NCI-H345 (cell line): Measurements from ENCODE around the gene ZNF275.
"Not testable (repeated sequence)": the region's sequence is repeated elsewhere in the genome, so short reads cannot be mapped to it uniquely, and the experiment has no call there.

Experiments
- DNase-seq: peaks from one replicate; lab custom pipeline; 2025; lab: John Stamatoyannopoulos, UW

ZNF275 gene

DNA sequence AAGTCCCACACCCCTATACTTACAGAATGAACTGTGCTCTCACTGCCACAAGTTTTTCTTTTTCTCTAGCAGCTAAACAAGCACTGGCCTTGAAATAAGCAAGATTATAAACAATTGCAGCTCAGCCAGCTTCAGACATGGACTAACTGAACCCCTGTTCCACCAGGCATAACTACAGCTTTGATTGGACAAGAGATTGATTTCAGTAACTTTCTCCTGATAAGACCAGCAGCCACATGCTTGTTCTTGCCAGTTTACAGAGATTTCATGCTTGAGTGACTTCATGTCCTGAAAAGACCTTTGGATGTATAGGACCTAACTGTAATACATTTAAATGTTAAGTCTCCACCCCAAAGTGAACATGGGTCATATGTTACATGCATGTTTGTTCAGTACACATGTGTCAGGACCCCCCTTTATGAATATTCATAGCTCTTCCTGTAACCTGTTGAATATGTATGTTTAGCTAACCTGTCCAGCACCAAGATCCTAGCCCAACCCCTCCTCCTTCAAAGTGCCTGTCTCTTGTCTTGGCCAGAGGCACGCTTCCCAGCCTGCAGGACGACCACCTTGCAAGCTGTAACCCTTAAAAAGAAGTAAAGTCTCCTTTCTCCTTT, 27.9 kb downstream of the ZNF275 start:
- DNase-seq: no peak

DNA sequence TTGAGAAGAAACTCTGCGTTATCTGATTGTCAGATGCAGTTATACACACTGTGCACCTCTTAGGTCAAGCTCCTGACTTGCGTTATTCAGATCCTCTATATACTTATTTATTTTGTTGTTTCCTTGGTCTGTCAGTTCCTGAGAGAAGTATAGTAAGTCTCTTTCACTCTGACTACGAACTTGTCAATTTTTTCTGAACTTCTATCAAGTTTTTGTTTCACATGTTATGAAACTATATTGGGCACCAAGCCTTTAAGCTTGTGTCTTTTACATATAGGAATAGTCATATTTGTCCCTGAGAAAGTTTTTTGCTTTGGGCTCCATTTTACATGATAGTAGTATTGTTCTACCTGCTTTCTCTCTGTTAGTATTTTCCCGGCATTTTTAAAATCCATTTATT, 31.7 kb downstream of the ZNF275 start:
- DNase-seq: no peak

DNA sequence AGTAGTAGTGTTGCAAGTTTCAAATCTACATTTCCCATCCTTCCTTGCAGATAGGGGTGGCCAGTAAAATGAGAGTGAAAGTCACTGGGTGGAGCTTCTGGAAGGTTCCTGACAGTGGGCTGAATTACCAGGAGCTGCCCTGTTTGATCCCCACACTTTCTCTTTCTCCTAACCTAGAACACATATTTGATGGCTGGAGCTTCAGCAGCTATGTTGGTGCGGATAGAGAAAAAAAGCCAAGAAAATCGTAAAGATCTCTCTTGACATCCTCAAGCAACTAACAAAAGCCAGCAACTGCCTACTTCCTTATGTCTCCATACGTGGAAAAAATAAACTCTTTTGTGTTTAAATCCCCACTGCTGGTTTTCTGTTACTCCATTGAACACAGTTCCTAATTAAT, 32.2 kb downstream of the ZNF275 start:
- DNase-seq: no peak

DNA sequence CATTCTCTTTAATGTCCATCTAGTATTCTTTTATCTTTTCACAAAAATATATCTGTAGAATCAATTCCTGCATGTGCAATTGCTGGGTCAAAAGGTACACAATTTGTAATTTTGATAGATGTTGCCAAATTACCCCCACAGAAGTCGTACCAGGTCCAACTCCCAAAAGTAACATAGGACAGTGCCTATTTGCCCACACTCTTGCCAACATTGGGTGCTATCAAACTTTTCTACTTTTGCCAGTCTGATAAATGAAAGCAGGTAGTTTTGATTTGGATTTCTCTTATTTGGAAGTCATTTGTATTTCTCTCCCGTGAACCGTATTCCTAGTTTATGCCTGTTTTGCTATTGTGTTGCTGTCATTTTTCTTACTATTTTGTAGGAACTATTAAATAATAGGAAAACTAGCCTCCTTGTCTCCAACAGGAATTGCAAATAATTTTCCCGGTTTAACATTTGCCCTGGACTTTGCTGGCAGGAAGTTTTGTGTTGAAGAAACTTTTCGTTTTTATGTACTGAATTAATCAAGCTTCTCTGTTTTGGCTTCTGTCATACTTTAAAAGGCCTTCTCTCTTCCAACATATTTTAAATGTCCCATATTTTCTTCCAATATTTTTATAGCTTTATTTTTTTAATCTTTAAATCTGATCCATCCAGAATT, 33.1 kb downstream of the ZNF275 start:
- DNase-seq: no peak

DNA sequence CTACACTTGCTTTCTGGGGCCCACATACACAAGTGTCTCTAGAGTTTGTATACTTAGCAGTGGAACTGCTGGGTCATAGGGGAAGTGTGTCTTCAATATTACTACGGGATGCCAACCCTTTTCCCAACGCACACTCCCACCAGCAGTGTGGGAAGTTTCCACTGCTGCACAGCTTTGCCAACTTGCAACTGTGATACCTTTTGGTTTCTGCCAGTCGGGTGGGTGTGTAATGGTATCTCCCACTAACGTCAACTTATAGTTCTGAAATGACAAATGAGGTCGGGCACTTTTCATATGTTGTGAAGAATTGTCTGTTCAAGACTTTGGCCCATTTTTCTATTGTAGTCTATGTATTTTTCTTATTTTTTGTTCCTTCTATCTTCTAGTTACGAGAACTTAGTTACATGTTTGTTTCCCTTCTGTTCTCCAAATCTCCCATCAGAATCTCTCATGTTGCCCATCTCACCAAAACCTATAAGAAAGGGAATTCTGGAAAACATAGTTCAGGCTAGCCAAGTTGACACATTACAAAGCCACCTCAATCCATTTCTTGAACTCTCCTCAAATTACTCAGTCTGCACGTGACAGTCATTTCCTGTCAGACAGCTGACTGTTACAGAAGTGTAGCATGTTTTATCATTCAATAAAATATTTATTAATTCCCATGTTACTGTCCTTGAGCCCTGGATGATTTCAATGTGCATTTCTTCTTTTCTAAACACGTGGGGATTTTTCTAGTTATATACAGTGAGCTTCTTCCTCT, 36.5 kb downstream of the ZNF275 start:
- no peak for DNase-seq

DNA sequence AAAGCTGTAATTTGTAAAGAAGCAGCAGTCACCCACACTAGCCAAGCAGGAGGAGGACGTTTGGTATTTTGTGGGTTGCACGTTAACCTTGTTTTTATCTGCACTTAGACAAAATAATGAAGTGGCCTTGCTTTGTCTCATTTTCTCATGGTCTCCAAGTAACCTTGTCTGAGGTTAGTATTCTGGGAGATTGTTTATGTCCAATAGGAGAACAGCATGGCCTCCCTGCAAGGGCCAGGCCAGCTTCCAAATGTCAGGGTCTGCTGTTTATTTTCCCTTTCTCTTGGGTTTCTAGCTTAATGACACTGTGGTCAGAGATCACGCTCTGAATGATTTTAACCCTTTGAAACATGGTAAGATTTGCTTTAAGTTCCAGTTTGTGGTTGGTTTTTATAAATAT, 37.3 kb downstream of the ZNF275 start:
- no peak for DNase-seq

DNA sequence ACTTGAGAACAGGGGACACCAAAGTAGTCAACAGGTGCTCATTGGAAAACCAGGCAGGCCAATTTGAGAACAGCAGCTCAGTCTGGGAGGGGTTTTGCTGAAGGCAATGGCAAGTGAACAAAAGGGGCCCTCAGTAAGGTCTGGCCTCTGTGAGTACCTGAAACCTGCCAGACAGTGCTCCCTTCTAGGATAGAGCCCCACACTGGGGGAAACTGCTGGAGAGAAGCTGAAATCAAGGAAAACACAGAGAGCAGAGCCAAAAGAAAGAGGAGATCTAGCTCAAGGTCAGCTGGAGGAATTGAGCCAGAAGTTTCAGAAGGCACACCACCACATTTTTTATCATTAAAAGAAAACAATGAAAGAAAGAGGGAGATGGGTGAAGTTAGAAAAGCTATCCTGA, 39.0 kb downstream of the ZNF275 start:
- peak; percentile 16 for DNase-seq

DNA sequence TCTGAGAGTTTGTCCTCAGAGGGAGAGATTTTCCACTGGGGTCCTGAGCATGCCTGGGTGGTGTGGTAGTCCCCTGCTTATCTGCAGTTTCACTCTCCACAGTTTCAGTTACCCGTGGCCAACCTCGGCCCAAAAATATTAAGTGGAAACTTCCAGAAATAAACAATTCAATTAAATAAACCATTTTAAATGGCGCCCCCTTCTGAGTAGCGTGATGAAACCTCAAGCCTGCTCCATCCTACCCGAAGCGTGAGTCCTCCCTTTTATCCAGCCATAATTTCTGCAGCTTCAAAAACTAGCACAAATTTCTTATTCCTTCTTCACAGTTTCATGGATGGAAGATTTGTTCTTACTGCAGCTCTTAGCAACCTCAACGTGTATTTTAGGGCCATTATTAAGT, 40.5 kb downstream of the ZNF275 start:
- DNase-seq: no peak

DNA sequence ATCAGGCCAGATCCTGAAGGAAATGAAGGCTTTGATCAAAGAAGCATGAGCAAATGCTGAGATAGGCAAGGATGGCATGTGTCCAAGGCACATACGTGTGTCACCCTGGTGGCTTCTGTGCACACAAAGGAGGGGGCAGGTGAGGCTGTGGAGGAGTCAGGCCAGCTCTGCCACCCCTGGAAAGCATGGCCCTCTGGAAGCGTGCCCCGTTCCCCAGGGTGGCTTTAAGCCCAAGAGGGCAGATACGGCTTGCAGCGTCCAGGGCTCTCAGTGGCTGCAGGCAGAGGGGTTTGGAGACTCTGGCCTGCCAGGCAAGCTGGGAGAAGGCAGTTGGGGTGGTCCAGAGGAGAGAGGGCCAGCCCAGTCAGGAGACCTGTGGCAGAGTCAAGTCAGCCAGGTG, 41.6 kb downstream of the ZNF275 start:
- no peak for DNase-seq

DNA sequence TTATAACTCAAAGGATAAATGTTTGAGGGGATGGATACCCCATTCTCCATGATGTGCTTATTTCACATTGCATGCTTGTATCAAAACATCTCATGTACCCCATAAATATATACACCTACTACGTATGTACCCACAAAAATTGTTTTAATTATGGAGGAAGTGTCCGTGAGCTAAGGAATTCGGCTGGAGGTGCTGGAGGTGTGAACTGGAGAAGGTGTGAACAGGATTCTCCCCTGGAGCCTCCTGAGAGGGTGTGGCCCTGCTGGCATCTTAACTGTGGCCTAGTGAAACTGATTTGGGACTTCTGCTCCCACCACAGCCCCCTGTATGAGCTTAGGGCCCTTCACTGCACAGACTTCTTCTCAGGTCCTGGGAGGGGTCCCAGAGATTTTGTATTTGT, 43.8 kb downstream of the ZNF275 start:
- no peak for DNase-seq

DNA sequence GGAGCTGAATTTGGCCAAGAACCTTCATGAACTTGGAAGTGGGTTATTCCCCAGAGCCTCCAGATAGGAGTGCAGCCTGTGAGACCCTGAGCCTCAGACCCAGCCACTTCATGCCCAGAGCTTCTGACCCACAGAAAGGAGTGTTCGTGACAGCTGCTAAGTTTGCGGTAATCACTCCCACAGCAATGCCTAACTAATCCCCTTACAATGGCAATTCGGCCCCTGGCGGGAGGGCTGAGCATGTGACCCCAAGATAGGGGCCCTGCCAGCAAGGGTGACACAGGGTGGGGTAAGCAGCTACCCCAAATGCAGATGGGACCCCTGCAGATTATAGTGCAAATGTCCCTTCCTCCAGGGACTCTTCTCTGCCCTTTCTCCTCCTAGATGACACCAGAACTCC, 44.7 kb downstream of the ZNF275 start:
- no peak for DNase-seq

DNA sequence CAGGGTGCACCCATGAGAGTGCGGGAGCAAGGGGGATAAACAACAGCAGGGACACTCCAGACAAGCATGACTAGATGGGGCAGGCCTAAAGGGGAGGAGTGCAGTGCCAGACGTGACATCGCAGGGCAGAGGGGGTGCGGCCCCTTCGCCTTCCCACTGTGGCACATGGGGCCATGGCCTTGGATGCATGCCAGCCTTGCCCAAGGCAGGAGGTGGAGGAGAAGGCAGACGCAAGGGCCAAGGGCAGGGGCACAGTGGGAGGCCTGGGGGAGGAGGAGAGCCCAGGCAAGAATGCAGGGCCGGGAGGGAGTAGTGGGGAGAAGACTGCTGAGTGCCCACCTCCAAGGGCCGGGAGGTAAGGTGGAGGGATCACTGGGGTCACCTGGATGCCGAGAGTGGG, 45.6 kb downstream of the ZNF275 start:
- peak; percentile 3 for DNase-seq

DNA sequence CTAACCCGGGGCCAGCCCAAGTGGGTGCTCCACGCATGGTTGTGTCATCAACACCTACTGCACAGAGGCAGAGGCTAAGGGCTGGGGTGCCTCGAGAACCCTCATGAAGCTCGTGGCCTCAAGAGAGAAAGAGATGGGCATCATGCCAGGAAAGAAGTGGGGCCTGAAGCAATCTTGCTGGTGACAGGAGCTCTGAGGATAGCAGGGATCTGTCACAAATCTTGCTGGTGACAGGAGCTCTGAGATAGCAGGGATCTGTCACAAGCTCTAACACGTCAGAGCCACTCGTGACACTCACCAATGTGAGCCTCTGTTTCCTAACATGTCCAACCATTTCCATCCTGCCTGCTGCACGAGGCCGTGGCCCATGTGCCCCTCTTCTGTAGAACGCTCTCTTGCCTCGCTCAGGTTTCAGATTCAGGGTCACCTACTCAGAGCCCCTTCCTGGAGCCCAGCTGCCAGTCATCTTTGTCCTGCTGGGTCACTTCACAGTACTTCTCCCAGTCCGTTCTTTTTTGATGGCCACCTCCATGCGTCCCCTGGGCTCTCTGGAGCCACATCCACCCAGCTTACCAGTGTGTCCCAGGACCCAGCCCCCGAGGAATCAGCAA, 46.1 kb downstream of the ZNF275 start:
- peak; percentile 44 for DNase-seq

DNA sequence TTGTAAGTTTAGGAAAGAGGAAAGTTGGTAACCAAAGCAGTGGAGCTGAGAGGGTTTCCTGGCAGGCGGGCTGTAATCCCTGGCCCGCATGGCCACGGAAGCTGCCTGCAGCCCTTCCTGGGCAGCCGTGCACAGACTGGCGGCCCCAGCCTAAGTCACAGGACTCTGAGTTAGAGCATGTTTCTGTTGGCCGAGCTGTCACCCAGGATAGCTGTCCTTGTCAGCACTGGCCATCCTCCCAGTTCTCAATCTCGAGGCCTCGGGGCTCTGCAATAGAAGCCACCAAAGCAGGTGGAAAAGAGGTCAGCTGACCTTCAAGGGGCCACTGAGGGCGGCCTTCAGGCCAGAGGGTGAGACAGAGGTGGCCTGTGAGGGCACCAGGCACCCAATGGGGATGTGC, 46.7 kb downstream of the ZNF275 start:
- no peak for DNase-seq

DNA sequence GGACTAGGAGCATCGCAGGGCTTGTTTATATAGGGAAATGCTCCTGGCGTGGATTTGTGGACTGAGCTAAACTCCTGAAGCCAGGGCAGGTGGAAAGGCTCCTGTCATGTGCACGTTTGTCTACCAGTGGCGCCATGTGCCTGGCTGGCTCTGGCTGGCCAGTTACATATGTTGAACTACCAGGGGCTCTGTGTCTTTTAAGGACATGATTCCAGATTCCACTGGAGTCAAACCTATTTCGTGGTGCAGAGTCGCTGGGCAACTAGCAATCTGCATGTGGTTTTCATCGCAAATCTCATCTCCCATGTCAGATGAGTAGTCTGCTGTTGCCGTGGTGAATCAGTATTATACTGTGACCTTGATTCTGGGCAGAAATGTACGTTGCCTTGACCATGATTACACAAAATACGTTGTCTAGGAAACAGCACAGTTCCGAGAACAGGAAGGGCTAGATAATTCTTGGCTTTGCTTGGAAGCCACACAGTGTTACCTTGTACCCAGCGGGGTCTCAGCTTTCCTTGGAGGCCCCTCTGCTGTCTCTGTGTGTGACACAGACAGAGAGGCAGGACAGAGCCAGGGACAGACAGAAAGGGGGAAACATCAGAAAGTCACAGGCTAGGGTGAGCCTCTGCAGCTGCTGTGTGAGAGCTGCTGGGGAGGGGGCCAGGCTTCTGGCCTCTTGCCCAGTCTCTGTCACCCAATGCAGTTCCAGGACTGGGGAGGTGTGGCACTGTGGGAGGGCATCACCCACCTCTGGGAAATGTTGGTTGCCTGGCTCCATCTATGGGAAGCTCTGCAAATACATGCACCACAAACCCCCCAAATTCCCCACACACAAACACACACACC, 48.0 kb downstream of the ZNF275 start:
- peak; percentile 89 for DNase-seq

DNA sequence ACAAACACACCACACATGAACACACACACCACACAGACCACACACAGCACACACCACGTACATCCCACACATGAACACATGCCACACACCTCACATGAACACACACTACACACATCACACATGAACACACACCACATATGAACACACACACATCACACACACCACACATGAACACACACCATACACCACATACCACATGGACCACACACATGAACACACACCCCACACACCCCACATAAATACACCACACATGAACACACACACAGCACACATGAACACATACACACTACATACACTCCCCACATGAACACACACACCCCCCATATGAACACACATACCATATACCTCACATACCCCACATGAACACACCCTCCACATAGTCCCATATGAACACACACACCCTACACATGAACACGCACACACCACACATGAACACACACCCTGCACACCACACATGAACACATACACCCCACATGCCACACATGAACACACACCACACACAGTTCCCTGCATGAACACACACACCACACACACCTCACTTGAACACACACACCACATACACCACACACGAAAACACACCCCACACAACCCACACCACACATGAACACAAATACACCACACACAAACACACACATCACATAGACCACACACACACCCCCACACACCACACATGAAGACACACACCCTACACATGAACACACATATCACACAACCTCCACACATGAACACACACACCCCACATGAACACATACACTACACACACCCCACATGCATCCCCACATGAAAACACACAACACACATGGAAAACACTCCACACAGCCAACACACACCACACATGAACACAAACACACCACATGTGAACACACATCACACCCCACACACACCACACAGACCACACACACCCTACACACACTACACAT, 48.9 kb downstream of the ZNF275 start:
- no peak for DNase-seq

DNA sequence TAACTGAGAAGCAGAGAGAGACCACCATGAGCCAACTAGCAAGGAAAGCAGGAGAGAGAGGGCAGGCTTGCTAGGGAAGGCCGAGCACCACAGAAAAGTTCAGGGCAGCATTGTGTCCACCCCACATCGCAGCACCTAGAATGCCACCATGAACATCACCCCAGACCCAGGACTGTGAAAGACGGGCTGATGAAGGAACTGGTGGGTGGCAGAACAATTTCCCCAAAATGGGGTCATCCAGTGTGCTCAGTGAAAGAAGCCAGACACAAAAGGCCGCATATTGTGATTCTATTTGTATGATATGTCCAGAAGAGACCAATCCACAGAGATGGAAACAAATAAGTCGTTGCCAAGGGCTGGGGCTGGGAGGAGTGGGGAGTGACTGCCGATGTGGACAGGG, 50.4 kb downstream of the ZNF275 start:
- DNase-seq: no peak

DNA sequence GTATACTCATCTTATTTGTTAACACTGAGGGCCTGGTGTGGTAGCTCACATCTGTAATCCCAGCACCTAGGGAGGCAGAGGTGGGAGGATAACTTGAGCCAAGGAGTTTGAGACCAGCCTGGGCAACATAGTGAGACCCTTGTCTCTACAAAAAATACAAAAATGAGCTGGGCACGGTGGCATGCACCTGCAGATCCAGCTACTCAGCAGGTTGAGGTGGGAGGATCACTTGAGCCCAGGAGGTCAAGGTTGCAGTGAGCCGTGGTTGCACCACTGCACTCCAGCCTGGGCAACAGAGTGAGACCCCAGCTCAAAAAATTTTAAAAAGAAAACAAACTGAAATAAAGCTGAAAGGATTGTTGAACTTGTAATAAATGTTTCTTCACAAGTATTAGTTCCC, 51.0 kb downstream of the ZNF275 start:
- not testable (repeated sequence) for DNase-seq

DNA sequence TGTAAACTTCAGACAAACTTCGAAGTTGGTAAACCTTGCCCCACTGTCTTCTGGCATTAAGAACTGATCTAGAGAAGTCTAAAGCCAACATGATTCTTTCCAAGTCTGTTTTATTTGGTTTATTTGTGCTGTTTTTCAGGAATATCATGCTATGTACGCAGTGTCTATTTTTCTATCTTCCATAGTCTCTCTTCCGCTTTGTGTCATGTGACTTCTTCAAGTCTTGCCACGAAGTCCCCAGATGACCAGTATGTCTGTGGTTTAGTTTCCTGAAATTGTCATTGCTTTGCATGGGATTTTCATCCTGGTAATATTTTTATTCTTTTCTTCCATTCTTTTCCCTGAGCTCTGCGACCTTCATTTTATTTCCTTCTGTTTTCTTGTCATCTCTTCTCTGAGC, 52.1 kb downstream of the ZNF275 start:
- no peak for DNase-seq

DNA sequence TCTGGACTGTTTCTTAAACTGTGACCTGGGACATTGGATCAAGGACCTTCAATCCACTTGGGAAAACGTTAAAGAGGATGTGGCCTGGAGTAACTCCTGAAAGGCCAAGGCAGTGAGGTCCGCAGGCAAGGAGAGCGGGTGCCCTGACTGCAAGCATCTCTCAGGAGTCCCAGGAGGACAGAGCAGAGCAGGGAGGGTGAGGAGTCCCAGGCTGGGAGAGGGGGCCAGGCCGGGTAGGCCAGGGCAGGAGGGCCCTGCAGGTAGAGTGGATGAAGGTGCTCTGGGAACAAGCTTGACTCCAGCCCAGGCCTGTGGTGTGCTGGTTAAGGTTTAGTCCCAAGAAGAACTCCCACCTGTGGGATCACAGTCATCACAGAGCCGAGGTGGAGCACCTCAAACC, 53.4 kb downstream of the ZNF275 start:
- DNase-seq: no peak
